ENCODE results near the gene BTBD17. TPM values are rescaled to one million over a fixed set of nuclear protein-coding genes. Genes with fewer than 3 reads are reported as not detected.

BTBD17 gene
- total RNA-seq, 1 donor from 2014 or later: not detected

DNA sequence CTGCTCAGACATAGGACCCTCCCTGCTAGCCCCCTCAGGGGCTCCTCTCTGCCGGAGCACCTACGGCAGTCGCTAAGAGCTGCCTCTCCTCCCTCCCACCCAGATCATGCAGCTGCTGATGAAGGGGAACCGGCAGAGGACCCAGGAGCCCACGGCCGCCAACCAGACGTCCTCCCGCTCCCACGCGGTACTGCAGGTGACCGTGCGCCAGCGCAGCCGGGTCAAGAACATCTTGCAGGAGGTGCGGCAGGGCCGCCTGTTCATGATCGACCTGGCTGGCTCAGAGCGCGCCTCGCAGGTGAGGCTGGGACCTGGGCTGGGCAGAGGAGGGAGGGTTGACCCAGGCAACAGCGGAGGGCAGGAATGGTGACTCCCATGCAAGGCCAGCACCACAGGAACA is 17.0 kb downstream of the BTBD17 start:
- H3K36me3 Mint-ChIP-seq (ENCODE audit: low read depth): no peaks in the 10 kb centered on the region
- H3K9me3 Mint-ChIP-seq (ENCODE audit: low read depth): no peaks in the 10 kb centered on the region
- no peak overlapping the region for H3K27ac Mint-ChIP-seq (ENCODE audit: unreplicated experiment)
- H3K27me3 Mint-ChIP-seq (ENCODE audit: low read depth): peaks cover 42% of the 10 kb centered on the region
- H3K4me3 Mint-ChIP-seq (ENCODE audit: unreplicated experiment): no peak overlapping the region
- TF ChIP-seq, protein P1, sequence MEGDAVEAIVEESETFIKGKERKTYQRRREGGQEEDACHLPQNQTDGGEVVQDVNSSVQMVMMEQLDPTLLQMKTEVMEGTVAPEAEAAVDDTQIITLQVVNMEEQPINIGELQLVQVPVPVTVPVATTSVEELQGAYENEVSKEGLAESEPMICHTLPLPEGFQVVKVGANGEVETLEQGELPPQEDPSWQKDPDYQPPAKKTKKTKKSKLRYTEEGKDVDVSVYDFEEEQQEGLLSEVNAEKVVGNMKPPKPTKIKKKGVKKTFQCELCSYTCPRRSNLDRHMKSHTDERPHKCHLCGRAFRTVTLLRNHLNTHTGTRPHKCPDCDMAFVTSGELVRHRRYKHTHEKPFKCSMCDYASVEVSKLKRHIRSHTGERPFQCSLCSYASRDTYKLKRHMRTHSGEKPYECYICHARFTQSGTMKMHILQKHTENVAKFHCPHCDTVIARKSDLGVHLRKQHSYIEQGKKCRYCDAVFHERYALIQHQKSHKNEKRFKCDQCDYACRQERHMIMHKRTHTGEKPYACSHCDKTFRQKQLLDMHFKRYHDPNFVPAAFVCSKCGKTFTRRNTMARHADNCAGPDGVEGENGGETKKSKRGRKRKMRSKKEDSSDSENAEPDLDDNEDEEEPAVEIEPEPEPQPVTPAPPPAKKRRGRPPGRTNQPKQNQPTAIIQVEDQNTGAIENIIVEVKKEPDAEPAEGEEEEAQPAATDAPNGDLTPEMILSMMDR (IDR thresholded peaks at IDR 0.05): no peak
- DNase-seq (ENCODE audit: low spot score): no peak
- no peaks in the 10 kb centered on the region for H3K4me1 Mint-ChIP-seq (ENCODE audit: low read depth)

DNA sequence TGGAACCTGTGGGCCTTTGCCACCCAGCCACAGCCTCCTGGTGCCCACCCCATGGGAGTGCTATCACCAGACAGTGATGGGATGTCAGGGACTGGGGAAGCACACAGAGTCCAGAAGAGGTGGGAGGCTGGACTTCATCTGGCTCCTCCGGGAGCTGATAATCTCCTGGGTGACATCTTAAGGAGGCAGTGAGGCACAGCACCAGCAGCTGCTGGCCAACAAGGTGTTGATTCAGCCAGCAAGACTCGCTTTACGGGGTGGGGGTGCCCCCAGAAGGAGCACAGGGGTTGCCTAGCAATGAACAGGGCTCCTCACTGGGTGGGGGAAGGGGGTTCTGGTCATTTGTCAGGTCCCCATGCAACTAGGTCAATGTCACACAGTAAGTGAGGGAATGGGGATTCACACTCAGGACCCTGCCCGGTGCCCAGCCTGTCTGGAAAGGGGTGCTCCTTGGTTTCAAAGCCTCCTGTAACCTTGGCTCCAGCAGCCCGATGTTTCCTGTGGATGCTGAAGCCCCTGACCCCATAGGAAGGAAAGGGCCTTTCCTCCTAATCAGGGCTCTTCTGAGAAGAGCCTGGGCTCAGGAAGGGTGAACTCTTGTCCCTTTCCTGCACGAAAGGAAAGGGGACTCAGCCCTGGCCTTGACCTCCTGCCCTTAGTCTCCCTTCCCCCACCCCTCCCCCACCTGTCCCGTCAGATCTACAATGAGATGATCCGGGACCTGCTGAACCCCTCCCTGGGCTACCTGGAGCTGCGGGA is 18.0 kb downstream of the BTBD17 start:
- Mint-ChIP-seq H3K4me3 (ENCODE audit: unreplicated experiment) (no peak overlapping the region), H3K4me1 (ENCODE audit: low read depth) (no peaks in the 10 kb centered on the region), H3K27me3 (ENCODE audit: low read depth) (peaks cover 44% of the 10 kb centered on the region)

DNA sequence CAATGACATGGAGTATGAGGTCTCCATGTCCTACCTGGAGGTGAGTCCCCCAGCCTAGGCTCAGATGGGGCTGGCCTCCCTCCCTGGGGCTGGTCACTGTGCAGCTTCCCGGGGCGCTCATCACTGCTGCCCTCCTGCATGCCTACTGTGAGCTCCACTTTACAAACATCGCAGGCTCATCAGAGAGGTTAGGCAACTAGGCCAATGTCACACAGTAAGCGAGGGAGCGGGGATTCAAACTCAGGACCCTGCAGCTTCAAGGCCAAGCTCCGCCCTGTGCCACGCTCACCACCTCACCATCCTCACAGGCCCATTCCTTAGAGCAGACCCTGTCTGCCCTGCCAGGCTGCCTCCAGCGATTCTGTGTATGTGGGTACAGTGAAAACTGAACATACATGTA is 18.5 kb downstream of the BTBD17 start:
- peaks cover 41% of the 10 kb centered on the region for H3K27me3 Mint-ChIP-seq (ENCODE audit: low read depth)

More for the DNA sequence above, 18.0 kb downstream of the BTBD17 start:
- DNase-seq (ENCODE audit: low spot score): no peak
- no peaks in the 10 kb centered on the region for H3K9me3 Mint-ChIP-seq (ENCODE audit: low read depth)
- no peaks in the 10 kb centered on the region for H3K36me3 Mint-ChIP-seq (ENCODE audit: low read depth)
- H3K27ac Mint-ChIP-seq (ENCODE audit: unreplicated experiment): no peak overlapping the region
- TF ChIP-seq, protein P1 (IDR thresholded peaks at IDR 0.05): no peak

DNA sequence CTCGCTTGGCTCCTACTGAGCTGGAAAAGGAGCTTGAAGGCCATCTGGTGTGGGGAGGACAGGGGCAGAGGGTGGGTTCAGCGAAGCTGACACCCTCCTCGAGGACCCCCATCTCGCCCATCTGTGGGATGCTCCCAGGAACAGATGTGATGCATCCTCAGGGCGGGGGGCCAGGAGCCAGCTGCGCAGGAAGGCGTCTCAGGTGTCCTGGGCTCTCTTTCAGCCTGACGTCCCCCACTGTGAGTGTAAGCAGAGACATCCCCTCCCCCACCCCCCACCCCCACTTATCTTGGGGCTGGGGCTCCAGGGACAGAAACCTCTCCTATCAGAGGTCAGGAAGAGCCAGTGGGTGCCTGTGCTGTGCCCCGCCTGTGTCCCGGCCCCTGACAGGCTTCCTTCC is 19.4 kb downstream of the BTBD17 start:
- no peak overlapping the region for H3K27ac Mint-ChIP-seq (ENCODE audit: unreplicated experiment)
- TF ChIP-seq, protein P1 (IDR thresholded peaks at IDR 0.05): no peak
- no peaks in the 10 kb centered on the region for H3K9me3 Mint-ChIP-seq (ENCODE audit: low read depth)

More for the DNA sequence above, 18.5 kb downstream of the BTBD17 start:
- TF ChIP-seq, protein P1 (IDR thresholded peaks at IDR 0.05): no peak
- no peaks in the 10 kb centered on the region for H3K9me3 Mint-ChIP-seq (ENCODE audit: low read depth)
- no peaks in the 10 kb centered on the region for H3K36me3 Mint-ChIP-seq (ENCODE audit: low read depth)
- no peaks in the 10 kb centered on the region for H3K4me1 Mint-ChIP-seq (ENCODE audit: low read depth)
- no peak overlapping the region for H3K27ac Mint-ChIP-seq (ENCODE audit: unreplicated experiment)
- DNase-seq (ENCODE audit: low spot score): no peak
- no peak overlapping the region for H3K4me3 Mint-ChIP-seq (ENCODE audit: unreplicated experiment)

DNA sequence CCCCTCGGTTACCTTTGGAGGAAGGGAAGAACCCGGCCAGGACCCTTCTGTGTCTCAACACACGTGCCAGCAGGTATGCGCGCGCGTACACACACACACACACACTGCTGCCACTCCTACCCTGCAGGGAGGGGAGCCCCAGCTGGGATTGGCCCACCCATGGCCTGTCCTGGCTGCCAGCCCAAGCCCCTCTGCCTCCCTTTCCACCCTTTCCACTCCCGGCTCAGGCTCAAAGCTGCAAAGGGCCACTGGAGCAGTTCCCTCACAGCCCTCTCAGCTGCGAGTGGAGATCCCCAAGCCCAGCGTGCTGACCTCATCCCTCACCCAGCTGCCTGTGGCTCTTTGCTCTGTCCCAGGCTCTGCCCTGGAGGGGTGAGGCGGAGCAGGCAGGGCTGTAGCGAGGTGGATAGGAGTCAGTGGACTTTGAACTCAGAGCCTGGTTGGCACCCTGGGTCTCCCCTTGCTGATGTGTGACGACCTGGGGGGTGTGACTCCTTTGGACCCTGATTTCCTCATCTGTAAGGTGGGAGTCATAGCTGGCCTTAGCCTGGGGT is 21.1 kb downstream of the BTBD17 start:
- TF ChIP-seq, protein P1 (IDR thresholded peaks at IDR 0.05): no peak
- H3K9me3 Mint-ChIP-seq (ENCODE audit: low read depth): no peaks in the 10 kb centered on the region
- H3K4me1 Mint-ChIP-seq (ENCODE audit: low read depth): no peaks in the 10 kb centered on the region
- no peak overlapping the region for H3K4me3 Mint-ChIP-seq (ENCODE audit: unreplicated experiment)
- H3K36me3 Mint-ChIP-seq (ENCODE audit: low read depth): no peaks in the 10 kb centered on the region
- peaks cover 42% of the 10 kb centered on the region for H3K27me3 Mint-ChIP-seq (ENCODE audit: low read depth)
- DNase-seq (ENCODE audit: low spot score): no peak
- H3K27ac Mint-ChIP-seq (ENCODE audit: unreplicated experiment): no peak overlapping the region

More for the DNA sequence above, 19.4 kb downstream of the BTBD17 start:
- Mint-ChIP-seq H3K36me3 (ENCODE audit: low read depth) (no peaks in the 10 kb centered on the region), H3K27me3 (ENCODE audit: low read depth) (peaks cover 40% of the 10 kb centered on the region), H3K4me1 (ENCODE audit: low read depth) (no peaks in the 10 kb centered on the region), H3K4me3 (ENCODE audit: unreplicated experiment) (no peak overlapping the region)
- no peak for DNase-seq (ENCODE audit: low spot score)

Data from chondrocyte (in vitro differentiated cells).